AG08396 (cell line): ENCODE data around the gene PTPRK.

Source experiments
- DNase-seq: peaks from one replicate; pipeline ENCODE4 v3.0.0; 2012; ENCODE audit warnings: low spot score, mixed read lengths

The PTPRK gene

GRCh38 chr6:128515550-128516513 is 4.6 kb downstream of the PTPRK start:
- DNase-seq = no peak

GRCh38 chr6:128513878-128514277 is 6.5 kb downstream of the PTPRK start:
- DNase-seq = no peak

- no peak for DNase-seq
Observed at GRCh38 chr6:128512296-128512695, 8.1 kb downstream of the PTPRK start.

GRCh38 chr6:128511506-128511905 is 8.9 kb downstream of the PTPRK start:
- DNase-seq = no peak

GRCh38 chr6:128509709-128510108 is 10.7 kb downstream of the PTPRK start:
- DNase-seq = no peak

GRCh38 chr6:128508588-128509296 is 11.7 kb downstream of the PTPRK start:
- peak; percentile 50 for DNase-seq

GRCh38 chr6:128507337-128508310 is 12.8 kb downstream of the PTPRK start:
- DNase-seq = peak; percentile 29

GRCh38 chr6:128505603-128506002 is 14.8 kb downstream of the PTPRK start:
- DNase-seq = no peak

GRCh38 chr6:128504003-128504654 is 16.3 kb downstream of the PTPRK start:
- no peak for DNase-seq

- DNase-seq = no peak
Observed at GRCh38 chr6:128500749-128501600, 19.4 kb downstream of the PTPRK start.

- no peak for DNase-seq
Observed at GRCh38 chr6:128500014-128500413, 20.4 kb downstream of the PTPRK start.

GRCh38 chr6:128499079-128499731 is 21.2 kb downstream of the PTPRK start:
- no peak for DNase-seq

- DNase-seq = no peak
Observed at GRCh38 chr6:128498234-128498633, 22.2 kb downstream of the PTPRK start.

- DNase-seq = no peak
Observed at GRCh38 chr6:128495536-128496333, 24.7 kb downstream of the PTPRK start.

- DNase-seq = no peak
Observed at GRCh38 chr6:128494440-128494839, 26.0 kb downstream of the PTPRK start.

GRCh38 chr6:128493877-128494276 is 26.5 kb downstream of the PTPRK start:
- no peak for DNase-seq

- DNase-seq = no peak
Observed at GRCh38 chr6:128492386-128492785, 28.0 kb downstream of the PTPRK start.

GRCh38 chr6:128491610-128492206 is 28.7 kb downstream of the PTPRK start:
- DNase-seq = peak; percentile 23
